ENCODE results near the gene POFUT2.

The POFUT2 gene

DNA sequence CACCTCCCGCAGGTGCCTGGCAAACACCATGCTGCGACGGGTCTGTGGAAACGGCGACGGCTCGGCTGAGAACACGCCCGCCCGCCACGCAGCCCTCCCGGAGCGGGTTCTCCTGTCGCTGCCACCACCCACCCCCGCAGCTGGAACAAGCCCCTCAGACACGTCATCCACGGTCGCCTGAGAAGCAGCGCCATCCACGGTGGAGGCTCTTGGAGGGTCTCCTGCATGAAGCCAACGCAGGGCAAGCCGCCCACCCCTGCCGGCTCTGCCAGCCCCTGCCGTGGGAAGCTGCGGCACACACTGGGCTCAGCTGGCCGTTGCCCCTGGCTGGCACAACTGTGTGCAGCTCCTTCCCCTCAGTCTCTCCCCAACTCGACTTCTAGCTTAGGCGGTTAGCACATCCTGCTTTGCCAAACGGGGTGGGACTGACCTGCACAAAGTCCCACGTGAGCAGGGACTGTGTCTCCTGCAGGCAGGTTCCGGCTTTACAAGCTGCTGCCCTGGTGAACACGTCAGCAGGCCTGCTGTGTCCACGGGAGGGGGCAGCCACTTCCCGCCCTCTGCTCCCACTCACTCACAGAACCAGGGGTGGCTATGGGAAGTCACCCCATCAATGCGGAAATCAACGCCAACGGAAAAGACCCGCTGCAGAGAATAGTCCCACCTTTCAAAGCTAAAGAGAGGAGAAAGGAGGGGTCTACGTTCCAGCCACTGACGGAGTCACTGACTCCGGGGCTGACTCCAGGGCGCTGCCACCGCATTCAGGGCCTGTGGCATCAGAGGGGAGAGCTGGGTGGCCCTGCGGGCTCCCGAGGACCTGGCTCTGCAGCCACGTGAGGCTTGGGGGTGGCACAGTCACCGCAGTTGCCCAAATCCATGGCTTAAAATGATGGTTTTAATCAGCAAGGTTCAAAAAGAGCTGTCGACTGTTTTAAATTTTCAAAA is 10.3 kb downstream of the POFUT2 start:
- H3K4me3 ChIP-seq (replicated peaks in 1 of 2; ENCODE audit: low read depth in 2 of 2, low read length in 2 of 2) = no peak overlapping the region
- DNase-seq (ENCODE audit: low read depth in 2 of 2) = no peak
- TF ChIP-seq, protein P1, sequence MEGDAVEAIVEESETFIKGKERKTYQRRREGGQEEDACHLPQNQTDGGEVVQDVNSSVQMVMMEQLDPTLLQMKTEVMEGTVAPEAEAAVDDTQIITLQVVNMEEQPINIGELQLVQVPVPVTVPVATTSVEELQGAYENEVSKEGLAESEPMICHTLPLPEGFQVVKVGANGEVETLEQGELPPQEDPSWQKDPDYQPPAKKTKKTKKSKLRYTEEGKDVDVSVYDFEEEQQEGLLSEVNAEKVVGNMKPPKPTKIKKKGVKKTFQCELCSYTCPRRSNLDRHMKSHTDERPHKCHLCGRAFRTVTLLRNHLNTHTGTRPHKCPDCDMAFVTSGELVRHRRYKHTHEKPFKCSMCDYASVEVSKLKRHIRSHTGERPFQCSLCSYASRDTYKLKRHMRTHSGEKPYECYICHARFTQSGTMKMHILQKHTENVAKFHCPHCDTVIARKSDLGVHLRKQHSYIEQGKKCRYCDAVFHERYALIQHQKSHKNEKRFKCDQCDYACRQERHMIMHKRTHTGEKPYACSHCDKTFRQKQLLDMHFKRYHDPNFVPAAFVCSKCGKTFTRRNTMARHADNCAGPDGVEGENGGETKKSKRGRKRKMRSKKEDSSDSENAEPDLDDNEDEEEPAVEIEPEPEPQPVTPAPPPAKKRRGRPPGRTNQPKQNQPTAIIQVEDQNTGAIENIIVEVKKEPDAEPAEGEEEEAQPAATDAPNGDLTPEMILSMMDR (IDR thresholded peaks at IDR 0.05; ENCODE audit: low read depth, low read length) = no peak

DNA sequence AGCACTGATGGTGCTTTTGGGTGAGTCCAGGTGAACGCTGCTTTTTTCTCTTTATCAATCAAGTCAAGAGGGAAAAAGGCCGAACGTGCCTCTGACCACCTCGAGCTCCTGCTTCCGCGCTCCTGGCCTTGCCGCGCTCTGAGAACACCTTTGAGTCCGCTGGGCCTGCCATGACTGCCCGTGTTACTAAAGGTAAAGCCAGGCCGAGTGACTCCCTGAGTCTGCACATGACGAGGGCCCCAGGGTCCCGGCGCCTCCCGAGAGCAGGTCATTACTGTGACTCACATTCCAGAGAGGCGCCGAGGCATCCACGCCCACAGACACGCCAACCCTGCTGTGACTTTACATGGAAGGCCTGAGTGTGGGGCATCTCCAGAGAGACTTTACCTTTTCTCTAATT is 11.1 kb downstream of the POFUT2 start:
- DNase-seq (ENCODE audit: low read depth in 2 of 2) = no peak
- H3K4me3 ChIP-seq (replicated peaks in 1 of 2; ENCODE audit: low read depth in 2 of 2, low read length in 2 of 2) = no peak overlapping the region
- TF ChIP-seq, protein P1 (IDR thresholded peaks at IDR 0.05; ENCODE audit: low read depth, low read length) = no peak

DNA sequence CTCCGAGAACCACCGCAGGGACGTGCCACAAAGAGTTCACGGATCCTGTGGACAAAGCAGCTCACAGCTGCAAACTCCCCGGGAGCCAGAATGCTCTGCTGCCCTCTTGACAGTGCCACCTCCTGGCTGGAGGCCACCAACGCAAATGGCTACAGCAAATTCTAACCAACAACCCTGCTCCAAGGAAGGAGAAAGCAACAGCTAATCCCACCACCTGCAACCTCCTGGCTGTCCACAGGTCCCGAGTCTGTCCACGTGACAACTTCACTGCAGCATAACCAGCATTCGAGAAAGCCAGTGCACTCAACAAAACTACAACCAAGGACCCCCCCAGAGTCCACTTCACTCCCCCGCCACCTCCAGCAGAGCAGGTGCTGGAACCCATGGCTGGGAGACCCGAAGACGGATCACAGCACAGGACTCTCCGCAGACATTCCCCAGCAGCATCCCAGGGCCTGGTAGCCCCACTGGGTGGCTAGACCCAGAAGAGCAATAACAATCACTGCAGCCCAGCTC is 17.3 kb downstream of the POFUT2 start:
- DNase-seq (ENCODE audit: low read depth in 2 of 2) = peak in 1 of 2 donors; percentile 24
- TF ChIP-seq, protein P1 (IDR thresholded peaks at IDR 0.05; ENCODE audit: low read depth, low read length) = no peak
- H3K4me3 ChIP-seq (replicated peaks in 1 of 2; ENCODE audit: low read depth in 2 of 2, low read length in 2 of 2) = no peak overlapping the region

DNA sequence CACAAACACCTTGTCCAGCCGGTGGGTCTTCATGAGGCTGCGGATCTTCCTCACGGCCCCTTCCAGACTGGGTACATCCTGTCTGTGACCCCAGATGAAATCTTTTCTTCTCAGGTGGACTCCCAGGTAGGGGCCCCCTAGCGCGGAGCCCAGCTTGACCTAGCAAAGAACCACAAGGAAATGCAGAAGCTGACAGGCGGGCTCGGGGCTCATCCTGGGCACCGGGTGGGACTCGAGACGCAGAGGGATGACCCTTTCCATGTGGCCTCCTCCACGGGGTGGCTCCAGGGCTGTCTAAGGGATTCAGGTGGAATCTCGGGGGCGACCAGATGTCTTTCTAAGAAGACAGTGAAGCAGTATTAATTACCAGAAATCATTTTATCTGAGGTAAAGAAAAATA is 17.8 kb downstream of the POFUT2 start:
- DNase-seq (ENCODE audit: low read depth in 2 of 2) = no peak
- TF ChIP-seq, protein P1 (IDR thresholded peaks at IDR 0.05; ENCODE audit: low read depth, low read length) = no peak
- no peak overlapping the region for H3K4me3 ChIP-seq (replicated peaks in 1 of 2; ENCODE audit: low read depth in 2 of 2, low read length in 2 of 2)

DNA sequence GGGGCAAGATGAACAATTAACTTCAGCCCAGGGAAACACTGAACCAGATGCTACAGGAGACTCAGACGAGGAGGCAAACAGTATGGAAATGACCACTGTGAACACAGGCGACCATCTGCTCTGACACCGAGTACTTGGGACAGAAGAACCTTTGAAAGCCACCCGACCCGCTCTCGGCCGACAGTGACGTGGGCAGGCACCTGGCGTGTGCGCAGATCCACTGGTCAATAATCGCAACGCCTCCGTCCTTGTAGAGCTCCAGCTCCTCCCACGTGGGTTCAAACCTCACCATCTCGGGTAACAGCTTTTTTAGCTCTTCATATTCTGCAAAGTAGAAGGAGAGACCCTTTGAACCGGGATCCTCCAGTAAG is 20.3 kb downstream of the POFUT2 start:
- DNase-seq (ENCODE audit: low read depth in 2 of 2) = no peak
- H3K4me3 ChIP-seq (replicated peaks in 1 of 2; ENCODE audit: low read depth in 2 of 2, low read length in 2 of 2) = no peak overlapping the region
- TF ChIP-seq, protein P1 (IDR thresholded peaks at IDR 0.05; ENCODE audit: low read depth, low read length) = no peak

DNA sequence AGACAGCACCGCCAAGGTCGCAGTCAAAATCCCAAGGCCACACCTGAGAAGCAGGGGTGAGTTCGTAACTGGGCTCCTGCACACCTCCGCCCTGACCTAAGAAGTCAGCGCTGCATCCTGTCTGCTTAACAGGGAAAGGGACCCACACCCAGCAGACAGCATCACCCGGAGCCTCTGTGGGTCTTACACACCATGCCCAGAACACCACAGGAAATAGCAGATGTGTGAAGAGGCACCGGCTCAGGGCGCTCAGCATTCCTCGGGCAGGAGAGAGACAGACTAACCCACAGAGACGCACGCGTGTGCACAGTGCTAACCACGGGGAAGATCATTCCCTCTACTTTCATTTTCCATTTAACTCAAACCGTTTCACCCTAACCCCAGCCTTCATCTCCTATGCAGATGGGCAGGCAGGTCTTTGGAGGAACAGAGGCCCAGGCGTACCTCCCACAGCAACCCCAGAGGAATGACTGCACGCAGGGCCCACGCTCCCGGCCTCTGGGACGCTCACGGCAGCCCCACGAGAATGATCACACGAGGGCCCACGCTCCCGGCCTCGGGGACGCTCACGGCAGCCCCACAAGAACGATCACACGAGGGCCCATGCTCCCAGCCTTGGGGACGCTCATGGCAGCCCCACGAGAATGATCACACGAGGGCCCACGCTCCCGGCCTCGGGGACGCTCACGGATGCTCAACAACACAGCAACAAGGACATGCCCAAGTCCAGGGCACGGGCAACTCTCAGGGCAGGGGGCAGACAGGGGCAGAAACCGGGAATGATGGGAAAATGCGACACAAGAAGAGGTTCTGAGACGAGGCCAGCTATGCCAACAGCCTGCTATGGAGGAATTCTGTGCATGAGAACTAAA is 20.9 kb downstream of the POFUT2 start:
- no peak overlapping the region for H3K4me3 ChIP-seq (replicated peaks in 1 of 2; ENCODE audit: low read depth in 2 of 2, low read length in 2 of 2)
- DNase-seq (ENCODE audit: low read depth in 2 of 2) = no peak
- TF ChIP-seq, protein P1 (IDR thresholded peaks at IDR 0.05; ENCODE audit: low read depth, low read length) = no peak

All from cardiac fibroblast (primary cell).